GM18508 (cell line): ENCODE results near the gene CA5A.
"Not testable (repeated sequence)": the region's sequence is repeated elsewhere in the genome, so short reads cannot be mapped to it uniquely, and the experiment has no call there.

Source experiments
- ATAC-seq: cut with Tn5 transposase; IDR thresholded peaks from one replicate; pipeline ENCODE4 v1.9.1; 2021; ENCODE audit warnings: moderate number of reproducible peaks; ENCODE audit not compliant: insufficient read depth, unreplicated experiment

CA5A gene

GRCh38 chr16:87936375-87937230 is at the start of gene CA5A:
Gene CA5A (minus strand): TSS chr16:87936529. CDS start chr16:87936450, 79 bp downstream.
- ATAC-seq = no peak

- not testable (repeated sequence) for ATAC-seq
These were observed 49.2 kb upstream of the CA5A start for GRCh38 chr16:87985493-87985892.

- ATAC-seq = no peak
These were observed 48.4 kb upstream of the CA5A start for GRCh38 chr16:87984632-87985267.

GRCh38 chr16:87984180-87984579 is 47.9 kb upstream of the CA5A start:
- not testable (repeated sequence) for ATAC-seq

- not testable (repeated sequence) for ATAC-seq
These were observed 47.4 kb upstream of the CA5A start for GRCh38 chr16:87983737-87984097.

- not testable (repeated sequence) for ATAC-seq
These were observed 46.9 kb upstream of the CA5A start for GRCh38 chr16:87983072-87983736.

GRCh38 chr16:87982581-87983041 is 46.3 kb upstream of the CA5A start:
- ATAC-seq = no peak

- ATAC-seq = not testable (repeated sequence)
These were observed 45.0 kb upstream of the CA5A start for GRCh38 chr16:87981376-87981775.

- ATAC-seq = not testable (repeated sequence)
These were observed 43.7 kb upstream of the CA5A start for GRCh38 chr16:87979911-87980630.

- no peak for ATAC-seq
These were observed 43.0 kb upstream of the CA5A start for GRCh38 chr16:87979352-87979751.

GRCh38 chr16:87978127-87978526 is 41.8 kb upstream of the CA5A start:
- no peak for ATAC-seq

- ATAC-seq = no peak
These were observed 40.3 kb upstream of the CA5A start for GRCh38 chr16:87976665-87977064.

GRCh38 chr16:87974178-87974577 is 37.8 kb upstream of the CA5A start:
- no peak for ATAC-seq

GRCh38 chr16:87973717-87974116 is 37.4 kb upstream of the CA5A start:
- ATAC-seq = no peak

- ATAC-seq = no peak
These were observed 35.6 kb upstream of the CA5A start for GRCh38 chr16:87971933-87972332.

- ATAC-seq = no peak
These were observed 33.9 kb upstream of the CA5A start for GRCh38 chr16:87970186-87970585.

GRCh38 chr16:87968541-87968940 is 32.2 kb upstream of the CA5A start:
- ATAC-seq = no peak

- no peak for ATAC-seq
These were observed 30.4 kb upstream of the CA5A start for GRCh38 chr16:87966685-87967185.

- no peak for ATAC-seq
These were observed 29.8 kb upstream of the CA5A start for GRCh38 chr16:87966064-87966645.

GRCh38 chr16:87965417-87965816 is 29.1 kb upstream of the CA5A start:
- ATAC-seq = no peak
